ENCODE data around the gene KCNAB3.

KCNAB3 gene

GRCh38 chr17:7910711-7911110, 18.9 kb downstream of the KCNAB3 start:
- CTCF ChIA-PET, result interaction anchor here (0.5 to 1.4 kb wide), 4 partner anchors 22 to 131 kb away, joined by 3 to 12 read pairs (median 4); partner anchors contain the start of gene CHD3
- H3K27ac ChIP-seq, result peak overlapping the region; percentile 14
- no peak for DNase-seq (ENCODE audit: low spot score)
- POLR2A ChIA-PET (ENCODE audit: low non-redundant PET), result no interaction called here
- TF ChIP-seq, protein P1, sequence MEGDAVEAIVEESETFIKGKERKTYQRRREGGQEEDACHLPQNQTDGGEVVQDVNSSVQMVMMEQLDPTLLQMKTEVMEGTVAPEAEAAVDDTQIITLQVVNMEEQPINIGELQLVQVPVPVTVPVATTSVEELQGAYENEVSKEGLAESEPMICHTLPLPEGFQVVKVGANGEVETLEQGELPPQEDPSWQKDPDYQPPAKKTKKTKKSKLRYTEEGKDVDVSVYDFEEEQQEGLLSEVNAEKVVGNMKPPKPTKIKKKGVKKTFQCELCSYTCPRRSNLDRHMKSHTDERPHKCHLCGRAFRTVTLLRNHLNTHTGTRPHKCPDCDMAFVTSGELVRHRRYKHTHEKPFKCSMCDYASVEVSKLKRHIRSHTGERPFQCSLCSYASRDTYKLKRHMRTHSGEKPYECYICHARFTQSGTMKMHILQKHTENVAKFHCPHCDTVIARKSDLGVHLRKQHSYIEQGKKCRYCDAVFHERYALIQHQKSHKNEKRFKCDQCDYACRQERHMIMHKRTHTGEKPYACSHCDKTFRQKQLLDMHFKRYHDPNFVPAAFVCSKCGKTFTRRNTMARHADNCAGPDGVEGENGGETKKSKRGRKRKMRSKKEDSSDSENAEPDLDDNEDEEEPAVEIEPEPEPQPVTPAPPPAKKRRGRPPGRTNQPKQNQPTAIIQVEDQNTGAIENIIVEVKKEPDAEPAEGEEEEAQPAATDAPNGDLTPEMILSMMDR (conservative IDR thresholded peaks at IDR 0.05; ENCODE audit: low read depth), result no peak

- POLR2A ChIA-PET (ENCODE audit: low non-redundant PET), result no interaction called here
- H3K27ac ChIP-seq, result peak overlapping the region; percentile 14
- CTCF ChIA-PET, result interaction anchor here (1.2 to 1.4 kb wide), 2 partner anchors 21 to 79 kb away, joined by 4 to 12 read pairs; partner anchors contain the start of gene CHD3
- no peak for DNase-seq (ENCODE audit: low spot score)
- TF ChIP-seq, protein P1 (conservative IDR thresholded peaks at IDR 0.05; ENCODE audit: low read depth), result no peak
These were observed 19.4 kb downstream of the KCNAB3 start for GRCh38 chr17:7910281-7910680.

DNA sequence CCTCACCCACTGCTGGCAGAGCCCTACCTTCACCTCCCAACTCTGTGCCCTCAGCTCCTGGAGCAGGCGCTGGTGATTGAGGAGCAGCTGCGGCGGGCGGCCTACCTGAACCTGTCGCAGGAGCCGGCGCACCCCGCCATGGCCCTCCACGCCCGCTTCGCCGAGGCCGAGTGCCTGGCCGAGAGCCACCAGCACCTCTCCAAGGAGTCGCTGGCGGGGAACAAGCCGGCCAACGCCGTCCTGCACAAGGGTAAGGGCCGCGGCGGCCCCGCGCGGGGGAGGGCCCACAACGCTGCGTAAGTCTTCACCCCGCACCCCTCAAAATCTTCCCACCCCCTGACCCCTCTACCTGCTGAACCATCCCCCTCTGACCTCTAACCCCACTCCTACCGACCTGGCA, 20.6 kb downstream of the KCNAB3 start:
- ChIA-PET POLR2A (ENCODE audit: low non-redundant PET) (no interaction called here), CTCF (interaction anchor here (0.5 kb wide), 1 partner anchor 69 kb away, joined by 3 read pairs; no protein-coding TSS in a partner anchor)
- no peak overlapping the region for H3K27ac ChIP-seq
- DNase-seq (ENCODE audit: low spot score), result no peak
- TF ChIP-seq, protein P1 (conservative IDR thresholded peaks at IDR 0.05; ENCODE audit: low read depth), result no peak

GRCh38 chr17:7903154-7904103, 26.2 kb downstream of the KCNAB3 start:
- CTCF ChIA-PET, result interaction anchor here (0.6 to 1.1 kb wide), 2 partner anchors 85 to 146 kb away, joined by 3 to 4 read pairs; no protein-coding TSS in a partner anchor
- DNase-seq (ENCODE audit: low spot score), result peak; percentile 26
- TF ChIP-seq, protein P1 (conservative IDR thresholded peaks at IDR 0.05; ENCODE audit: low read depth), result no peak
- H3K27ac ChIP-seq, result peak overlapping the region; percentile 47
- POLR2A ChIA-PET (ENCODE audit: low non-redundant PET), result no interaction called here

DNA sequence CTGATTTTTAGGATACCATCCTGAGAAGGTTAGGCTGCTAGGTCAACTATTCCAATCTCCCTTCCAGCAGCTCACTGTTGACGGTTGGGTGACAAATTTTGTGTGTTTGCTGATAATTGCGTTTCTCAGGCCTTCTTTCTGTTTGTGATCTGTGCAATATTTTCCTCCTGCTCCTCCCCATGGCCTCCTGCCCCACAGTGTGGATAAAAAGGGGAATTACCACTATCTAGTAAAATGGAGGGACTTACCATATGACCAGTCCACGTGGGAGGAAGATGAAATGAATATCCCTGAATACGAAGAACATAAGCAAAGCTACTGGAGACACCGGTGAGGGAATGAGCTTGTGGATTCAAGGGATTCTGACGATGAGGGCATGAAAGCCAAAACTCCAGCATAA, 31.9 kb downstream of the KCNAB3 start:
- POLR2A ChIA-PET (ENCODE audit: low non-redundant PET), result no interaction called here
- H3K27ac ChIP-seq, result no peak overlapping the region
- TF ChIP-seq, protein P1 (conservative IDR thresholded peaks at IDR 0.05; ENCODE audit: low read depth), result peak; percentile 44
- peak; percentile 34 for DNase-seq (ENCODE audit: low spot score)
- CTCF ChIA-PET, result interaction anchor here (0.5 to 1.5 kb wide), 8 partner anchors 11 to 376 kb away, joined by 3 to 6 read pairs (median 4); partner anchors contain the start of genes CNTROB and TRAPPC1

DNA sequence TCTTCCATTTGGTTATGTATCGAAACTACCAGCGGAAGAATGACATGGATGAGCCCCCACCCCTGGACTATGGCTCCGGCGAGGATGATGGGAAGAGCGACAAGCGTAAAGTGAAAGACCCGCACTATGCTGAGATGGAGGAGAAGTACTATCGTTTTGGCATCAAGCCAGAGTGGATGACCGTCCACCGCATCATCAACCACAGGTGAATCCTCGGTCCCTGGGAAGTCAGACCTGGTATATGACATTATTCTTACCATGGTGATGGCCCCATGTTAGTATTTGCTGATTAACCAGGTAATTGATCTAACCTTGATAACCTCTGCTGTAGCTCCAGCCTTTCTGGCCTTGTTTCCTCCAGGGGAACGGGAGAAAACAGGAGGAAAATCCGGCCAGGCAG, 32.6 kb downstream of the KCNAB3 start:
- no peak for DNase-seq (ENCODE audit: low spot score)
- H3K27ac ChIP-seq, result peak overlapping the region; percentile 7; the same call in 1 of the 2 replicates
- POLR2A ChIA-PET (ENCODE audit: low non-redundant PET), result no interaction called here
- CTCF ChIA-PET, result interaction anchor here (0.6 to 1.3 kb wide), 4 partner anchors 38 to 375 kb away, joined by 3 to 4 read pairs (median 4); no protein-coding TSS in a partner anchor
- TF ChIP-seq, protein P1 (conservative IDR thresholded peaks at IDR 0.05; ENCODE audit: low read depth), result no peak

All from RWPE1 (cell line).